Neuronal stem cell (in vitro differentiated cells): ENCODE measurements around the gene NEGR1.

Source experiments
- DNase-seq: peaks from one replicate; pipeline ENCODE4 v3.0.0-alpha.2; 2013; ENCODE audit warnings: low spot score
- H2AFZ ChIP-seq: one replicate; pipeline ENCODE4 v1.6.1; 2013; ENCODE audit warnings: mild to moderate bottlenecking, low read length, inconsistent platforms
- H2AK5ac ChIP-seq: 2 replicates; pipeline ENCODE4 v1.6.1; 2013; ENCODE audit warnings: low read depth, mild to moderate bottlenecking, inconsistent platforms, low read length, moderate library complexity, mixed read lengths
- H2BK120ac ChIP-seq: 2 replicates; pipeline ENCODE4 v1.6.1; 2013; ENCODE audit warnings: low read depth, mild to moderate bottlenecking, inconsistent platforms, low read length, moderate library complexity, mixed read lengths
- H2BK12ac ChIP-seq: one replicate; pipeline ENCODE4 v1.6.1; 2013; ENCODE audit warnings: low read length, inconsistent platforms
- H2BK15ac ChIP-seq: 2 replicates; pipeline ENCODE4 v1.6.1; 2013; ENCODE audit warnings: mild to moderate bottlenecking, low read length, inconsistent platforms, mixed read lengths
- H2BK5ac ChIP-seq: one replicate; pipeline ENCODE4 v1.6.1; 2013; ENCODE audit warnings: inconsistent platforms, mild to moderate bottlenecking, low read length, moderate library complexity
- H3K14ac ChIP-seq: one replicate; pipeline ENCODE4 v1.6.1; 2013; ENCODE audit warnings: low read length, inconsistent platforms
- H3K18ac ChIP-seq: 2 replicates; pipeline ENCODE4 v1.6.1; 2013; ENCODE audit warnings: low read length, inconsistent platforms
- H3K23ac ChIP-seq: 2 replicates; pipeline ENCODE4 v1.6.1; 2013; ENCODE audit warnings: low read depth, mild to moderate bottlenecking, mixed read lengths, low read length, inconsistent platforms; ENCODE audit not compliant: poor library complexity
- H3K27ac ChIP-seq: replicated peaks from 3 replicates; pipeline ENCODE4 v1.5.1; 2013; ENCODE audit warnings: low read length, inconsistent platforms
- H3K27me3 ChIP-seq, 3 experiments: 2 replicates each; pipeline ENCODE4 v1.6.1; 2013; ENCODE audit warnings: low read length in 3 of 3, mild to moderate bottlenecking in 2 of 3, inconsistent platforms in 1 of 3, low read depth in 1 of 3, mixed read lengths in 1 of 3, moderate library complexity in 1 of 3; ENCODE audit not compliant: control insufficient read depth in 3 of 3, insufficient read depth in 3 of 3
- H3K36me3 ChIP-seq, 2 donors: replicated peaks in 1 of 2; 2 replicates each; pipeline ENCODE4 v1.6.1; 2013; ENCODE audit warnings: low read length in 2 of 2; ENCODE audit not compliant: control insufficient read depth in 2 of 2, insufficient read depth in 2 of 2
- H3K4ac ChIP-seq: 2 replicates; pipeline ENCODE4 v1.6.1; 2013; ENCODE audit warnings: inconsistent platforms, mild to moderate bottlenecking, low read length, moderate library complexity
- H3K4me1 ChIP-seq, 2 donors: 1 replicate in 1 of 2; 2 replicates in 1 of 2; pipeline ENCODE4 v1.6.1; 2013; ENCODE audit warnings: low read length in 2 of 2, low read depth in 1 of 2; ENCODE audit not compliant: control insufficient read depth in 2 of 2, insufficient read depth in 1 of 2
- H3K4me2 ChIP-seq: one replicate; pipeline ENCODE4 v1.6.1; 2013; ENCODE audit warnings: mild to moderate bottlenecking, low read length, inconsistent platforms; ENCODE audit not compliant: insufficient read depth, poor library complexity, severe bottlenecking
- H3K4me3 ChIP-seq, 2 donors: 2 replicates each; pipeline ENCODE4 v1.5.1; 2013; ENCODE audit warnings: low read length in 2 of 2, mild to moderate bottlenecking in 2 of 2, inconsistent platforms in 1 of 2, moderate library complexity in 1 of 2
- H3K79me1 ChIP-seq: one replicate; pipeline ENCODE4 v1.6.1; 2013; ENCODE audit warnings: low read depth, mild to moderate bottlenecking, inconsistent platforms, low read length, moderate library complexity
- H3K9ac ChIP-seq: one replicate; pipeline ENCODE4 v1.6.1; 2013; ENCODE audit warnings: mild to moderate bottlenecking, low read depth, low read length, inconsistent platforms; ENCODE audit not compliant: poor library complexity
- H3K9me3 ChIP-seq, 2 donors: replicated peaks in 1 of 2; 2 replicates each; pipeline versions ENCODE3 to v1.6.1; 2013; ENCODE audit warnings: low read length in 2 of 2, mild to moderate bottlenecking in 2 of 2, inconsistent platforms in 1 of 2, low read depth in 1 of 2, mixed read lengths in 1 of 2, moderate library complexity in 1 of 2; ENCODE audit not compliant: control insufficient read depth in 2 of 2, insufficient read depth in 1 of 2
- H4K8ac ChIP-seq: one replicate; pipeline ENCODE4 v1.6.1; 2013; ENCODE audit warnings: low read depth, mild to moderate bottlenecking, inconsistent platforms, low read length, moderate library complexity
- H4K91ac ChIP-seq: one replicate; pipeline ENCODE4 v1.6.1; 2013; ENCODE audit warnings: low read length, low read depth, mild to moderate bottlenecking, inconsistent platforms; ENCODE audit not compliant: poor library complexity
- WGBS, 2 donors: extraction: QIAGEN DNeasy Blood & Tissue Kit; methylation state at CpG; one replicate each; pipeline ENCODE4 v1.1.7; 2013; ENCODE audit warnings: missing lambda C conversion rate in 2 of 2, mixed read lengths in 1 of 2; ENCODE audit not compliant: insufficient read length in 2 of 2, insufficient replicate concordance in 1 of 2; ENCODE audit errors: extremely low coverage in 2 of 2; 5-methylcytosine and 5-hydroxymethylcytosine counted together

Gene NEGR1

GRCh38 chr1:71668065-71668464, 614.3 kb downstream of the NEGR1 start:
- no CpG with 5 or more reads among the region's 3 CpGs for WGBS, 2 donors
- Histone ChIP-seq H4K8ac (no peak overlapping the region), H3K79me1 (no peaks in the 10 kb centered on the region), H2BK120ac (no peak overlapping the region), H2BK5ac (no peak overlapping the region), H3K4me1 (no peaks in the 10 kb centered on the region), H3K9ac (no peak overlapping the region), H3K27ac (no peak overlapping the region), H4K91ac (no peak overlapping the region), H2AFZ (no peak overlapping the region), H3K23ac (no peak overlapping the region), H3K4me3 (no peak overlapping the region), H3K9me3 (no peaks in the 10 kb centered on the region), H2AK5ac (no peak overlapping the region), H3K4me2 (no peak overlapping the region), H3K4ac (no peak overlapping the region), H2BK15ac (no peak overlapping the region), H3K18ac (no peak overlapping the region), H3K27me3 (no peaks in the 10 kb centered on the region), H3K14ac (no peak overlapping the region), H2BK12ac (no peak overlapping the region), H3K36me3 (no peaks in the 10 kb centered on the region)
- no peak for DNase-seq

GRCh38 chr1:71667216-71667615, 615.1 kb downstream of the NEGR1 start:
- WGBS, 2 donors = no CpG with 5 or more reads among the region's 2 CpGs
- Histone ChIP-seq H3K9ac (no peak overlapping the region), H4K8ac (no peak overlapping the region), H3K4me3 (no peak overlapping the region), H2AK5ac (no peak overlapping the region), H3K9me3 (no peaks in the 10 kb centered on the region), H3K79me1 (no peaks in the 10 kb centered on the region), H2BK15ac (no peak overlapping the region), H3K27ac (no peak overlapping the region), H3K4me2 (no peak overlapping the region), H3K4ac (no peak overlapping the region), H2AFZ (no peak overlapping the region), H3K36me3 (no peaks in the 10 kb centered on the region), H3K18ac (no peak overlapping the region), H2BK12ac (no peak overlapping the region), H3K14ac (no peak overlapping the region), H4K91ac (no peak overlapping the region), H2BK120ac (no peak overlapping the region), H3K27me3 (no peaks in the 10 kb centered on the region), H2BK5ac (no peak overlapping the region), H3K4me1 (no peaks in the 10 kb centered on the region), H3K23ac (no peak overlapping the region)
- DNase-seq = no peak

GRCh38 chr1:71666609-71667008, 615.7 kb downstream of the NEGR1 start:
- Histone ChIP-seq H3K4ac (no peak overlapping the region), H2AFZ (no peak overlapping the region), H2BK120ac (no peak overlapping the region), H3K18ac (no peak overlapping the region), H2BK5ac (no peak overlapping the region), H2BK15ac (no peak overlapping the region), H2BK12ac (no peak overlapping the region), H3K27ac (no peak overlapping the region), H3K9ac (no peak overlapping the region), H3K9me3 (no peaks in the 10 kb centered on the region), H2AK5ac (no peak overlapping the region), H3K36me3 (no peaks in the 10 kb centered on the region), H3K4me3 (no peak overlapping the region), H3K14ac (no peak overlapping the region), H4K91ac (no peak overlapping the region), H3K23ac (no peak overlapping the region), H3K27me3 (no peaks in the 10 kb centered on the region), H3K4me1 (no peaks in the 10 kb centered on the region), H3K4me2 (no peak overlapping the region), H4K8ac (no peak overlapping the region), H3K79me1 (no peaks in the 10 kb centered on the region)
- no peak for DNase-seq

GRCh38 chr1:71660411-71660810, 621.9 kb downstream of the NEGR1 start:
- H3K27me3 ChIP-seq = no peaks in the 10 kb centered on the region
- H2BK15ac ChIP-seq = no peak overlapping the region

More at GRCh38 chr1:71660411-71660810, 621.9 kb downstream of the NEGR1 start:
- Histone ChIP-seq H4K8ac (no peak overlapping the region), H2BK12ac (no peak overlapping the region), H3K4ac (no peak overlapping the region), H3K4me1 (no peaks in the 10 kb centered on the region), H3K4me3 (no peak overlapping the region), H3K18ac (no peak overlapping the region), H4K91ac (no peak overlapping the region), H3K4me2 (no peak overlapping the region), H3K23ac (no peak overlapping the region), H3K27ac (no peak overlapping the region), H3K14ac (no peak overlapping the region), H3K9ac (no peak overlapping the region), H2BK120ac (no peak overlapping the region), H3K9me3 (no peaks in the 10 kb centered on the region), H2BK5ac (no peak overlapping the region), H2AK5ac (no peak overlapping the region), H3K36me3 (no peaks in the 10 kb centered on the region), H3K79me1 (no peaks in the 10 kb centered on the region), H2AFZ (no peak overlapping the region)
- no CpG with 5 or more reads among the region's 4 CpGs for WGBS, 2 donors
- DNase-seq = no peak
